Measurements from ENCODE around the gene RPL23. TPM values are rescaled to one million over a fixed set of nuclear protein-coding genes. Genes with fewer than 3 reads are reported as not detected.

RPL23 gene
- total and polyA plus RNA-seq, 9 of the 15 experiments (the other 6 are each of a cell fraction or from before 2014, with no cell fraction given), result 1,745 to 3,667 (median 3,096) TPM

DNA sequence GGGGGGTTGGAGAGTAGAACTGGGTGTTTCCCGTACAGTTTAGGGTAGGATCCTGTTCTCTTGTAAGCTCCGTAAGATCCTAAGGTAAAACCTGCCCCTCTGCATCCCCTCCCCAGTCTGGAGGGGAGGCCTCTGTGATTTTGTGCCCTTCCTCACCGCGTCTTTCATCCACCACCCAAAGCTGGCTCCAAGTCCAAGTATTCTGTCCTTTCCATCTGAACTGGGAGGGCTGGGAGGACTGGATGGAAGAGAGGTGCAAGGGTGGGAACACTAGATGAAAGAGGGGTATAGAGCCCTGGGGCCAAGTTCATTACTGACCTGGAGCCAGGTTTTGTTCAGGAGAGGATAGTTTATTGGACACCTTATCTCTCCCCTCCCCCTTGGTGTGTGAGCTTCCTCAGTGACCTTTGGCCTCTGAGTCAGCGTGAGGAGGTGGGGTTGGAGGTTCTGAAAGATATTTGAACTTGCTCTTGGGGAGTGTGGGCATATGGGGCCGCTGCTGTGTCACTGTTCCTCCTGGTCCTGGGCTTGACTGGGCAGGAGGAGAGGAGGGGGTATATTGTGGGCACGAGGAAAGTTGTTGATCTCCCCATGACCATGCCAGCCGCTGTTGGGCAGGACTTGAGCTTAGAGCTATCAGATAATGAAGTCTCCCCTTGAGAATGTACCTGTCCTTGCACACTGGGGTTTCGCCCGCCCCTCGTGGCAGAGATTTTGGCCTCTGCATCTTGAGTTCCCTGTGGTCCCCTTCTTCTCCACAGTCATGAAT lies 17.9 kb upstream of the RPL23 start (continued):
- TF ChIP-seq, protein P1, sequence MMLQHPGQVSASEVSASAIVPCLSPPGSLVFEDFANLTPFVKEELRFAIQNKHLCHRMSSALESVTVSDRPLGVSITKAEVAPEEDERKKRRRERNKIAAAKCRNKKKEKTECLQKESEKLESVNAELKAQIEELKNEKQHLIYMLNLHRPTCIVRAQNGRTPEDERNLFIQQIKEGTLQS (IDR thresholded peaks at IDR 0.05), result peak; percentile 94
- TF ChIP-seq, protein P1 (CRISPR knock-in tag; conservative IDR thresholded peaks at IDR 0.05), result peak; percentile 75; the same call in 1 of the 2 replicates
- TF ChIP-seq SIN3A (IDR thresholded peaks at IDR 0.05; ENCODE audit: borderline replicate concordance in 2 of 2, control insufficient read depth in 1 of 2, low read depth in 2 of 2, low read length in 2 of 2) (peak; percentile 22 to 31; a peak in 1 of 4 replicates), CHD2 (IDR thresholded peaks at IDR 0.05; ENCODE audit: low read depth, low read length) (peak; percentile 66), NRF1 (conservative IDR thresholded peaks at IDR 0.05 in 1 of 2, IDR thresholded peaks at IDR 0.05 in 1 of 2) (0 out of 4 replicates have a peak, but pooled peaks have one; percentile 23 to 40), CBFA2T2 (conservative IDR thresholded peaks at IDR 0.05) (0 out of 2 replicates have a peak, but pooled peaks have one; percentile 14), CREM (IDR thresholded peaks at IDR 0.05; ENCODE audit: low read depth) (peak; percentile 66), KLF1 (tag; IDR thresholded peaks at IDR 0.05) (no peak), U2AF1 (optimal IDR thresholded peaks at IDR 0.05; ENCODE audit: low read depth, low read length) (no peak), ZNF197 (CRISPR knock-in tag; IDR thresholded peaks at IDR 0.05; ENCODE audit: low read depth) (no peak), NFATC3 (IDR thresholded peaks at IDR 0.05) (no peak), LEF1 (IDR thresholded peaks at IDR 0.05) (peak; percentile 86), JUNB (CRISPR knock-in tag; conservative IDR thresholded peaks at IDR 0.05) (no peak), ZNF316 (IDR thresholded peaks at IDR 0.05) (peak; percentile 67), RFX5 (IDR thresholded peaks at IDR 0.05; ENCODE audit: low read depth, low read length) (no peak), POU5F1 (IDR thresholded peaks at IDR 0.05; ENCODE audit: borderline replicate concordance, low read depth, low read length, partially characterized antibody) (no peak), SNRNP70 (optimal IDR thresholded peaks at IDR 0.05; ENCODE audit: low read depth, low read length) (no peak)
- TF ChIP-seq, protein P2, sequence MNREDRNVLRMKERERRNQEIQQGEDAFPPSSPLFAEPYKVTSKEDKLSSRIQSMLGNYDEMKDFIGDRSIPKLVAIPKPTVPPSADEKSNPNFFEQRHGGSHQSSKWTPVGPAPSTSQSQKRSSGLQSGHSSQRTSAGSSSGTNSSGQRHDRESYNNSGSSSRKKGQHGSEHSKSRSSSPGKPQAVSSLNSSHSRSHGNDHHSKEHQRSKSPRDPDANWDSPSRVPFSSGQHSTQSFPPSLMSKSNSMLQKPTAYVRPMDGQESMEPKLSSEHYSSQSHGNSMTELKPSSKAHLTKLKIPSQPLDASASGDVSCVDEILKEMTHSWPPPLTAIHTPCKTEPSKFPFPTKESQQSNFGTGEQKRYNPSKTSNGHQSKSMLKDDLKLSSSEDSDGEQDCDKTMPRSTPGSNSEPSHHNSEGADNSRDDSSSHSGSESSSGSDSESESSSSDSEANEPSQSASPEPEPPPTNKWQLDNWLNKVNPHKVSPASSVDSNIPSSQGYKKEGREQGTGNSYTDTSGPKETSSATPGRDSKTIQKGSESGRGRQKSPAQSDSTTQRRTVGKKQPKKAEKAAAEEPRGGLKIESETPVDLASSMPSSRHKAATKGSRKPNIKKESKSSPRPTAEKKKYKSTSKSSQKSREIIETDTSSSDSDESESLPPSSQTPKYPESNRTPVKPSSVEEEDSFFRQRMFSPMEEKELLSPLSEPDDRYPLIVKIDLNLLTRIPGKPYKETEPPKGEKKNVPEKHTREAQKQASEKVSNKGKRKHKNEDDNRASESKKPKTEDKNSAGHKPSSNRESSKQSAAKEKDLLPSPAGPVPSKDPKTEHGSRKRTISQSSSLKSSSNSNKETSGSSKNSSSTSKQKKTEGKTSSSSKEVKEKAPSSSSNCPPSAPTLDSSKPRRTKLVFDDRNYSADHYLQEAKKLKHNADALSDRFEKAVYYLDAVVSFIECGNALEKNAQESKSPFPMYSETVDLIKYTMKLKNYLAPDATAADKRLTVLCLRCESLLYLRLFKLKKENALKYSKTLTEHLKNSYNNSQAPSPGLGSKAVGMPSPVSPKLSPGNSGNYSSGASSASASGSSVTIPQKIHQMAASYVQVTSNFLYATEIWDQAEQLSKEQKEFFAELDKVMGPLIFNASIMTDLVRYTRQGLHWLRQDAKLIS (CRISPR knock-in tag; IDR thresholded peaks at IDR 0.05), result no peak
